Sigmoid colon (tissue), 4 donors: ENCODE data around the gene EHBP1L1.

ENCODE experiments used
- CTCF ChIP-seq, 4 experiments: fragments of 450-650 bp in 3 of 4; fragments of 200-600 bp in 1 of 4; IDR thresholded peaks; one replicate each; pipeline ENCODE4 v1.5.1; 2016 to 2019; ENCODE audit warnings: antibody characterized with exemption in 4 of 4, mild to moderate bottlenecking in 3 of 4, moderate library complexity in 2 of 4
- POLR2A ChIP-seq, 2 donors: fragments of 450-650 bp; IDR thresholded peaks; one replicate each; pipeline ENCODE4 v1.6.1; 2016; ENCODE audit warnings: antibody characterized with exemption in 2 of 2, mild to moderate bottlenecking in 2 of 2, moderate library complexity in 2 of 2
- POLR2AphosphoS5 ChIP-seq, 4 donors: sonication (generic); formaldehyde crosslinking; IDR thresholded peaks; one replicate each; pipeline ENCODE4 v1.6.1; 2017; ENCODE audit warnings: antibody characterized with exemption in 4 of 4

DNA sequence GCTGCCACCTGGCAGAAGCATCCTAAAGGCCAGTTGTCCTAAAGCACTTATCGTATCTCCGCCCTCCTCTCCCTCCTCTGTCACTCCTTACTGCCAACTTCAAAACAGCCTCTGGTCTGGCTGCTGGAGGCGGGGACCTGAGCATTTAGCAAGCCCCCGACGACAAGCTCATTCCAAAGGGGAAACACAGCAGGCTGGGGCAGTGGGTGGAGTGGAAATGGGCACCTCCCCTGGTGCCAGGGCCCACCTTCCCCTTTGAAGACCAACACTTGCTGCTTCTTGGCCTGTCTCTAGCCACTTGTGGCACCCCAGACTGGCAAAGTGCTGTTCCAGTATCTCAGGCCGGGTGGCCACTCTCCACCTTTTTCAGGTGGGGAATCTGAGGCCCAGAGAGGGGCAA lies 34.6 kb downstream of the EHBP1L1 start:
- TF ChIP-seq CTCF (IDR thresholded peaks at IDR 0.05) (no peak), POLR2AphosphoS5 (IDR thresholded peaks at IDR 0.05) (no peak), POLR2A (IDR thresholded peaks at IDR 0.05) (no peak)
